ENCODE measurements around the gene CACNA2D3.

Gene CACNA2D3

DNA sequence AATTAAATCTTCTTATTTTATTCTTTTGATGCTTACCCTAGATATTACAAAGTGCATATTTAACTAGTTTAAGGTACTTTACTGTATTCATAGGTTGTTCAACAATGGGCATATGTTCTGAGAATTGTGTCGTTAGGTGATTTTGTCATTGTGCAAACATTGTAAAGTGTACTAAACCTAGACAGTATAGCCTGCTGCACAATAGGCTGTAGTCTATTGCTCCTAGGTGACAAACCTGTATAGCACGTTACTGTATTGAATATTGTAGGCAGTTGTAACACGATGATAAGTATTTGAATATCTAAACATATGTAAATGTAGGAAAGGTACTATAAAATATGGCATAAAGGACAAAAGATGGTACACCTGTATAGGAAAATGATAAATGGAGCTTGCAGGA lies 100.7 kb downstream of the CACNA2D3 start:
- no peak for DNase-seq

DNA sequence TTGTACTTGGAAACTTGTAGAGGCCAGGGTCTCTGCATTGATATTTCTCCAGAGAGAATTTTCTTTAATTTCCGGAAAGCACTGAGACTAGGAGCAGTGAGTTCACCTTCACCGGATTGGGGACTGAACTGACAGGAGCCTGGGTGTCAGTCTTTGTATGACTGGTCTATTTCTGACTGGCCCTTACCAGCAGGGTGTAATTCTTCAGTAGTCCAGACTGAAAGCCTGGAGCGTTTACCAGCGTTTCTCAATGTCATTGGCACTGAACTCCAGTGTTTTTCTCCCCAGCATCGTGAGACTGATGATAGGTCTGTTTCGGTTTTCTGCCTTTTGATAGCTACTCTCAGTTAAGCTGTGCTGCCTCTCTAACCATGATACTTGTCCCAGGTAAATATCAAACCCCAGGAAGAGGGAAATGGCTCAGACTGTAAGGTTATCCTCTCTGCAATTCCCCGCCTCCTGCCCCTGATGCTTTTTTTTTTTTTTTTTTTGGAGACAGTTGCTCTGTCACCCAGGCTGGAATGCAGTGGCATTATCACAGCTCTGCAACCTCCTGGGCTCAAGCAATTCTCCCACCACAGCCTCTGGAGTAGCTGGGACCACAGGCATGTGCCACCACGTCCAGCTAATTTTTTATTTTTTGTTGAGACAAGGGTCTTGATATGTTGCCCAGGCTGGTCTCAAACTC lies 103.6 kb downstream of the CACNA2D3 start:
- no peak for DNase-seq

DNA sequence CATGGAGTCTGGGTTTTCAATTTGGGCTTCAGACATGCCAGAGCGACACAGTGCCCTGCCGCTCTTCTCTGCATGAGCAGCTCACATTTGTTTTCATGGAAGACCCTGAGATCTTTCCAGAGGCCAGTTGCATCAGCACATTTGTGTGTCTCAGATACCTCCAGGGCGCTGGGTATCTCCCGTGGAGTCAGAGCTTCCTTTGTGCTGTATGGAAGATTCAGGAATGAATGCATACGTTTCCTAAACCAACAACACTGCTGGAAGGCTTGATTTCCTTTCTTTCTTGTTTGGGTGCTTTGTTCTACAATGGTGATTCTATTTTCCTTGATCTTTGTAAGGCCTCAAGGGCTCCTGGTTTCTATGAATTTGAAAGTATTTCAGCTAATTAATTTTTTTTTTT lies 106.5 kb downstream of the CACNA2D3 start:
- no peak for DNase-seq

DNA sequence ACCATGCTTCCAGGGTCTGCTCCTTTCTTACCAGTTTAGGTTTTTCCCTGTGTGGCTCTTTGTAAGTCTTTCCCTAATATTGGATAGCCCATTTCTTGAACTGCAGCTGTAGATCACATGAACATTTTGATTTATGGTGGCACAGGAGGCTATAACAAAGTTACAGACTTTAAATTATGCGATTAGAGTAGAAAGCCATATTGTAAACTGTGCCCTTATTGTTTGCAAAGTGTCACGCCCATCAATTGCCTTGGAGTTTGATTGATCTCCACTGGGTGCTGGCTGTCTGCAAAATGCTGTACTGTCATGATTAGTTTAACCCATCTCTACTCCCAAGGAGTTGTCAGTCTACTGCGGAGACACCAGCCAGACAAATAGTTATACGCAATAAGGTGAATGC lies 110.3 kb downstream of the CACNA2D3 start:
- DNase-seq: no peak

DNA sequence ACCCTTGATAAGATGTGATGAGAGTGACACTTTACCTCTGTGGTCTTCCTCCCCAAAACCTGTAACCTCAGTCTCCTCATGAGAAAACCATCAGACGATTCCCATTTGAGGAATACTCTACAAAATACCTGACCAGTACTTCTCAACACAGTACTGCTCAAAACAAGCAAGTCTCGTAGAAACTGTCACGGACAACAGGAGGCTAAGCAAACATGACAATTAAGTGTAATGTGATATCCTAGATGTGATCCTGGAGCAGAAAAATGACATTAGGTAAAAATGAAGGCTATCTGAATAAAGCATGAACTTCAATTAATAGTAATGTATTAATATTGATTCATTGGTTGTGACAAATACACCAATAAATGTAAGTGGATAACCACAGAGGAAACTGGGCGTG lies 113.6 kb downstream of the CACNA2D3 start:
- no peak for DNase-seq

DNA sequence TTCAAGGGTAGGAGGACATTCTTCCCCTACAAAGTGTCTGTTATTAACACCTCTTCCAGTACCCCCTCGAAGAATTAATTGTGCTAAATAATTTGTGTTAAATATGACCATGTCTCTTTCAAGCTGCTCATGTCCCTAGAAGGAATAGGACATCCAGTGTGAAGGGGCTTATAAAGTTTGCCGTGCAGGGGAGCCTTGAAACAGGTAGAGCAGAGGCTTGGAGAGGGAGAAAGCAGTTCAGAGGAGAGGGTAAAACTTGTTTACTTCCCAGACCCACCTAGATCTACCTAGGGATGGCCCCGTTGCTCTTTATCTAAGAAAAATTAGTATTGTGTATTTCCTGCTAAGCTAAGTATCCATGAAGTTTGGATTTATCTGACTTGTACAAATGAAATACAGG lies 114.8 kb downstream of the CACNA2D3 start:
- DNase-seq: no peak

DNA sequence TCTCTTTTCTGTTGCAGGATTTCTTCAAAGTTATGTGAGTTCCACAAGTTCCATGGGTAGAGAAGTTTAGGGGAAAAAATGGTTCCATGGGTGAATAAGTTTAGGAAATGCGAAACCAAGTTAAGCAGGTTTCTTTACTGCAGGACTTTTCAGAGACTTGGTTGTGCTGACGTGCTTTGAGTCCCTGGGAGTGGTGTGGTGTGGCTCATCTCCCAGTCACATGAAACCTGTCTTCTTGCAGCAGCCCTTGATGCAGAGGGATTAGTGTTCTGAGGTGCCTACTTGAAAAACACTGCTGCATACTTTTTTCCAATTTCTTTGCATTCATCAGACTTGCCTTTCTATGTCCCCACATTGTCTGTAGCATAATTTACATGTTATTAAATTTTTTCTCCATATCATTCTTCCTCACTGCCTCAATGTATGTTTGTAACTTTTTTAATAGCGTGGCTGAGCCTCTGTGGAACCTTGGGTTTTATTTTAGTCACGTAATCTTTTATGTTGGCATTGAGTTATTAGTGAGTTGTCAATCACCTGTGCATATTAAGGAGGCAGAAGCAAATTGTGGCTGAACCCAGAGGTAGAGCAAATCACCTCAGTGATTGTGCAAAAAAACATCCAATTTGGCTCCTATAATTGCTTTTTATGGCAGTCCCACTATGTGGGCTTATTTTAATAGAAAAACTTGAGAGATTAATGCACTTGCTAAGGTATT lies 115.6 kb downstream of the CACNA2D3 start:
- DNase-seq: no peak

DNA sequence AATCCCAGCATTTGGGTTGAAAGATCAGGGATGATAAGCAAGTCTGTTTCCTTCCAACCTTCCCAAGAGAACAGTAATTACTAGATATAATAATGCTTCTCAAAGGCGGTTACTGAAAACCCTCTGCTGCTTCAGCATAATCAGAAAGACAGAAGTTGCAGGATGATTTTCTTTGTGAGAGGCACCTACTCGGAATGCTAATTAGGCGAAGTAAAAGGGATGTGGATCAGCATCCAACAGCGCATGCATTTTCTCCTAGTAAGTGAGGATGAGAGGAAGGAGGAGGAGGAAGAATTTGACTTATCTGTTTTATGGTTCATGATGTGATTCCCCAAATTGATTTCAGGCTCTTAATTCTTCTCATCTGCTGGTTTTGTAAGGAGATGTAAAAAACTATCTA lies 118.0 kb downstream of the CACNA2D3 start:
- no peak for DNase-seq

DNA sequence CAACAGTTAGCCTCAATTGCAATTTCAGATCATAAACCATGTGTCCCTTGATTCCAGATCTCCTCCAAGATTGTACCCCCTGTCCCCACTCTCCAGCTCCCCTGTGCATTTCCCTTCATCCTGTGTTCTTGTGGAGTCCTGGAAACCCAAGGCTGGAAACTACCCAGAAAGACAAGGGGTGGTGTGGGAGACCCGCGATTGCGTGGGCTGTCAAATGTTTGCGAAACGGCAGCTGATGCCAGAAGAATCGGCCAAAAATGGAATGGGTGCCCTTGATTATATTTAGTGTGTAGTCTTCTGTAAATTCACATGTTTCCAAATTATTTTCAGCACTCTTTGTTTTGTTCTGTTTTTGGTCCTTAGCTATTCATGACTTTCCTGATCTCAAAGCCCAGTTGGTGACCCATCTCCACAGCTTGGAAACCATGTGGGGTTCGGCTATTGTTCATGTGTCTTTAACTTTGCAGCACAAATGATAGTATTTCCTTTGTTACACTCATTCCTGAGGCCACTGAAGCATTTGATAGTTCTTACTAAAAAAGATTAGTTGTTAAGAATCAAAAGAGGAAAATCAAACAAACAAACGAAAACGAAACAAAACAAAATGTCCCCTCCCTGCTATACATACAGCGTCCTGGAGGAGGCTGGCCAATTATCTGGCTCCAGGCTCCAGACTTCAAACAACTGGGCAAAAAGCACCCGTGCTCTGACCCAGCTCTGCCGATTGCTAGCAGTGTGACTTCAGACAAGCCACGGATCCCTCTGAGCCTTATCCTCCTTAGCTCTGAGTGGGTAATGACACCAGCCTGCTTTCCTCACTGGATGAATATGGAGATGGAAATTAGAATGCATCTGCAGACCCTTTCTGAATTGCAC lies 120.9 kb downstream of the CACNA2D3 start:
- no peak for DNase-seq

DNA sequence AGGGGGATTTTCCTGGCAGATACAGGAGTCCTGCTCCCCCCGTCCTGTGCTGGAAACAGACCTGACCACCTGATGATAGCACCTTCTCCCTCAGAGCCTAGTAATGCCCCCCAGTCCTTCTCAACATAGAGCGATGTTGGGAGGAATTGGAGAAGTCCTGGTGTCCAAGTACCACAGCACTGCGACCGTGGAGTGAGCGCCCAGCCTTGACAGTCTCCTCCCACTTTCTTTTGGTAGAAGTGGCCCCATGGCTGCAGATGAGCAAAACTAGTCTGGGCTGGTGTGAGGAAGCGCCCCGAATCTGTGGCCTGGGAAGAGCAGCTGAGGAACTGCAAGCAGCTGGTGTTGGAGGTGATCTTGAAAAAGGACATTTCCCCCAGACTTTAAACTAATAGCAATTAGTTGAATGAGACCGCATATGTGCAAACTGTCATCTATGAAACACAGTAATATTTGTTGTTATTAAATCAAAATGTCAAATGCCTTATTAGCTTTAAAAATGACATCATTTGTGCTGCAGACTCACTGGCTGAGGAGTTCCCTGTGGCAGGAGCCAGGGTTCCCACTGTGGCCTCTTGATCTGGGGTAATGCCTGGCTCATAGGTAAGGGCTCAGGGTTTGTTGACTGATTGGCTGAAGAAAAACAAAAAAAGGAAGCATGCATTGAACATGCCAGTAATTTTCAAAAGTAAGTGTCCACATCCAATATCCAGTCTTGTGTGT lies 121.8 kb downstream of the CACNA2D3 start:
- DNase-seq: no peak

DNA sequence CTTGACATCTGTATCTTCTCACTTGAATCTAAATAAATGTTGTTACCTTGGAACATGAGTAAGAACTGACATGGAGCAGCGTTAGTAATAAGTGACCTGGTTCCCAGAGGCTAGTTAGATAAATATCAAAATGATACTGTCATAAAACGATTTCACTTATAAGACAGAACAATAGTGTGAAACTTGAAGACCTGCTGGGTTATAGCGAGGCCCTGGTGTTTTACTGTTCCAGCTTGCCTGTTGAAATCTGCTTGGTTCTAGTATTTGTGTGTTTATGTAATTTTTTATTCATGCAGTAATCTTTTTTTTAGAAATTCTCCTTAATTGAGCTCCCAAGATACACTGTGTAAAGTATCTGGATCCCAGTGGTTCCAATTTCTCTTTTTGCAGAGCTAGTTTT lies 129.4 kb downstream of the CACNA2D3 start:
- DNase-seq: no peak

DNA sequence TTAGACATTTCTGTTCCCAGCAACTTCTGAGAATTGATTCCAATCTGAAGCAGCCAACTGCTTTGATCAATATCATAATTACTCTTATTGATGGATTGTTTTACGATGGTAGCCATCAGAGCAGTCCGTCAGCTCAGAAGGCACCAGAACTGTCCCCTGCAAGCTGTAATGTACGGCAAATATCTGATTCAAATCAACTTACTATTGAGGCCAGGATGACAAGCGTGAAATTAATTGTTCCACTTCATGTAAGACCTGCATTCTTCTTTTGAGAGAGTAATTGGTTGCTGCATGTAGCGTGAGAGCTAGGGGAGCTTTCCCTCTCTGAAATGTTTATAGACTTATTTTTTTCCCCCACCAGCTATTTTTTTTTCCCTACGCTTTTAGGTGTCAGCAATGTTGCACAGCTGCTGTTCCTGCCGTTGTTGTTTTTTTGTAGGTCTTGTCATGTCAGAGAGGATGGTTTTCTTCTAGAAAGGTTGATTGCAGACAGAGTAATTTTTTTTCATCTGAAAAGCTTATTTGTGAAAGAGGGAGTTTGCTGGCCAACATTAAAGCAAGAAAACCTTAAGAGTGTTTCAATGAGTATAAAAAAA lies 134.9 kb downstream of the CACNA2D3 start:
- DNase-seq: no peak

DNA sequence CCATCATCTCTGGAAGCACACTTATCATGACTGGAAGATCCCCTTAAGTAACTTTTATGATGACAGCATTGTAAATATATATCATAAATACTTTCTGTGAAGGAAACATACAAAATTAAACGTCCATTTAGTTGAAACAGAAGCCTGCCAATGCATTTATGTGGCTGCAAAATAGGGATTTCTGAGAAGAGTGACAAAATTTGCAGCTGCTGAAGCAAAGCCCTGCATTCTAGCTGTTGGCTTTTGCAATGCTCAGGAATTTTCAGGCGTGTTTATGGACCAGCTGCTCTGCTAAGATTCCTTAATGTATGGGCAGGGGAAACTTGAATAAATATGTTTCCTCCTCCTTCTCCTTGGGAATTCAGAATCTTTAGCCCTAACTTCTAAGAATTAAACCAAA lies 137.3 kb downstream of the CACNA2D3 start:
- DNase-seq: no peak

DNA sequence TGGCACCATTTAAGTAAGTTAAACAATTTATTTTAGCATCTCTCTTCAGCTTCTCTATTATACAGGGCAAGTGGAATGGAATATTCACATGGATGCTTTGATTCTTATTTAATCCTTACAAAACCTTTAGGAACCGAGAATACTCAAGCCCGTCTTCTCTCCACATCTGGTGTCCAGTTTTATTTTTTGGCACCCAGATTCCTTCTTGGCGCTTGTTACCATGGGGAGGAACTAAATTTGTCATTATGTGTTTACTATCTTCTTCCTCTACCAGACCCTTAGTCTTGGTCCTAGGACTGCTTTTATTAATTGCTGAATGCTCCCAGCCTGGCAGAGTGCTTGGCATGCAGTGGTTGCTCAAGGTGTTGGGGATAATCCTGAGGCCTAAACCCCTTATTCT lies 138.8 kb downstream of the CACNA2D3 start:
- no peak for DNase-seq

DNA sequence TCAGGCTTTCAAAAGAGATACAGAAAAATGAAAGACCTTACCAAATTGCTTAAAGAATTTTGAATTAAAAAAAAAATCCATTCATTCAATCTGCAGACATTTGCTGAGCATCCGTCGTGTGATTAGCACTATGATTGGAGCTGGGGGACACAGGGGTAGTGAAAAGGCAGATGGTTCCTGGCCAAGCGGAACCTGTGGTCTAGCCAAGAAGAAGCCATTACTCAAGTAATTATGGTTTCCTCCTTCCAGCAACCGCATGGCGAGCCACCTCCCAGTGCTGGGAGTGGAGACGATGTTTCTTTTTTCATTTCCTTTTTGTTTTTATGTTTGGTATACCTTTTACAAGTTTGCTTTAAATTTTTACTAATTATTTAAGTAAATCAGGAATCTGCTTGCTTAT lies 140.2 kb downstream of the CACNA2D3 start:
- DNase-seq: no peak

DNA sequence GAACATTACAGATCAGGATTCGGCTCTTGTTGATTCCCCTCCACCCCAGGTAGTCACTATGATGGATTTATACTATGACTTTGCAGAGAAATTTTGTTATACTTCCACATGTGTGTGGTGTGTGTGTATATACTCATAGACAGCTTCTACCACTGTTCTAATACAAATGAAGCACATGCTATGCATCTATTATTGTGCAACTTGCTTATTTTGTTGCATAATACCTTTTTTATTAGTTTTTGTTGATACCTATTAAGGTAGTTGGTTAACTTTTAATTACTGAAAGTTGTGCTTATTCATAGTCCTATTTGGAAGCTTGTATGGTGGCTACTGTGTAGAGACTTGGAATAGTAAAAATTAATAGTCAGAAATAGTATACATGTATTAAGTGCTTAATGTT lies 140.6 kb downstream of the CACNA2D3 start:
- no peak for DNase-seq

DNA sequence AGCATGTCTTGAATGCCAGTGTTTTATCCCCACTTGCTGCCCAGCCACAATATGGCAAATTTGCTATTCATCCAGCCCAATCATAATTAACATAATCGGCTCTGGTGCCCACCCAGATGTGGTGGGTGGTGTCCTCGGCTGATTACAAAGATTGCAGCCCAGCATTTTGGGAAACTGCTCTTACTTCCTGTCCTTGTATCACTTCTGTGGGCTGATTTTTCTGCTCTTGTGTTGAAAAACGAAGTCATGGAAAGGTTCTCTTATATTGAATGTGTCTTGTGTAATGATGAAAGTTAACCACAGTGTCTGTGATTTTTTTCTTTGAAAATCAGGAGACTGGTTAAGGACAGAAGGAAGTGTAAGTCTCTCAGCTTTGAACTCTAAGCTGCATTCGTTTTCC lies 141.7 kb downstream of the CACNA2D3 start:
- no peak for DNase-seq

DNA sequence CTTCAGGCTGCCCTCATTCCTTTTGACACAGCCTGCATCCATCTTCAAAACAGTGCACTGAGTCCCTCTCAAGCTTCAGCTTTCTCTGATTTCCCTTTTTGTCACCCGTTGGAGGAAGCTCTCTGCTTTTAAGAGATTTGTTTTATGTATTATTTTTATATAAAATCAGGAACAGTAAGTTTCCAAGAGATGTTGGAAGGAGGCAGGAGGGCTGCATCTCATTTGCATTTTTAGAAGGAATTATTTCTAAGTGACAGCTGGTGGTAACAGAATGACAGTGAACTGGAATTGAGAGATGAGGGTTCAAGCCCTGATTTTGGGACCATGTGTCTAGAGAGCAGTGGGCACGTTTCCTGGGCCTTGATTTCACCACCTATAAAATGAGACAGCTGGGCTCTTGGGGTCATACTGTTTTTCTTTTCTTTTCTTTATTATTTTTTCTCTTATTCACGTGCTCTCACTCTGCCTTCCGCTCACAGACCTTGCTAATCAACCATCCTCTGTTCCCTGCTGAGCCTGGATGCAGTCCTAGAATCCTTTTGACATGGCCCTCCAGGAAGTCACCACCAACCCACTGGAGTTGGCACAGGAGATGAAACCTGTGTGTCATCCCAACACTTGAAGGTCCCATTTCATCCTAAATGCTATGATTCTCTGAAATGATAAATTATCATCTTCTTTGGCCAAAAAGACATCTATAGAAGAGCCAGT lies 148.6 kb downstream of the CACNA2D3 start:
- peak; percentile 70 for DNase-seq

DNA sequence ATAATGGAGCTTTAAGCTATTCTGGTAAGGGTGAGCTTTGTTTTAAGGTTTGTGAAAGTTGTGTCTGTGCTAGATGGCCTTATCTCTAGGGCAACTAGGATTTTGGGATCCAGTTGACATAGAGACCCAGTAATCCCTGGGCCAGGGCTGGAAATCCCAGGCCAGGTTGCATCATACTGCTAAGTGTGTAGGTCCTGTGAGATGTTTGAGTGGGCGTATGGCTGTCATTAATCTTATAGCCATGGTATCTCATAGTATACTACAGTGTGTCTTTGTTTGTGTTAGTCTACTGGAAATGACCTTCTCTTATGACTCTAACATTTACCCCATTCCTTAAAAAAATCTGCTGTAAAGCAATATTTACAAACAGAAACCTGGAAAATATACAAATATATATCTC lies 151.4 kb downstream of the CACNA2D3 start:
- DNase-seq: no peak

DNA sequence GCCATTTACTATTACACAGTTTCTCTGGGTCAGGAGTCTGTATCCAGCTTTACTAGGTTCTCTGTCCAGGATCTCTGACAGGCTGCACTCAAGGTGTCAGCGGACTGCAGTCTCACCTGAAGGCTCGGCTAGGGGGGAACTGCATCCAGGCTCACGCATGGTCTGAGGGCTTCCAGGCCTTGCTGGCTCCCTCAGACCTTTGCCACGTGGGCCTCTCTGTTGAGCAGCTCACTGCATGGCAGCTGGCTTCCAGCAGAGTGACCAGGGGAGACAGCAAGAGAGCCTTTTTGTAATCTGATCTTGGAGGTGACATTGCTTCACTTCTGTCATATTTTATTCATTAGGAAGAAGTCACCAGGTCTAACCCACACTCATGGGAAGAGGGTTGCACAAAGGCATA lies 152.3 kb downstream of the CACNA2D3 start:
- DNase-seq: no peak

DNA sequence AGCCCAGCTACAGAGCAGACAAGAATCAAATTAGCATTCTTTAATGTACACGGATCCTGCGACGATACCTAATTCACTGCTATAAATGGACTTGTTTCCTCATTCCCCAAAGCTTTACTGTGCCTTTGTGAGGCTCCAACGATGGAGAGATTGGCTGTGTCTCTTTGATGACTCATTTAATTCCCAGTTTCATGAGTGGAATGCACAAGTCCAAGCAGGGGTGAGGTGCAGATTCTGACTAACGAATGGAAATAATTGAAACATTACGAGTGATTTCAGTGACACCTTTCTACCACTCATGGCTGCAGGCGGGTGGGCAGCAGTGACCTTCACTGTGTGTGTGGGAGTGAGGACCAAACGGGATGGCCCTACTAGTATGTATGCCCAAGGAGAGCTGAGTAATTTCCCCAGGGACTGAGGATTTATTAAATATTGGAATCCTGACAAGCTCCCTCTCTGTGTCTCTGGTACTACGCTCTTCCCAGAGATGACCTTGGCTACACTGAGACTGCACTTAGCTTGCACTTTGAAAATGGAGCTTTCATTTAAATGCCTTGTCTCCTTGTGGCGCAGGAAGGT lies 156.7 kb downstream of the CACNA2D3 start:
- DNase-seq: no peak

DNA sequence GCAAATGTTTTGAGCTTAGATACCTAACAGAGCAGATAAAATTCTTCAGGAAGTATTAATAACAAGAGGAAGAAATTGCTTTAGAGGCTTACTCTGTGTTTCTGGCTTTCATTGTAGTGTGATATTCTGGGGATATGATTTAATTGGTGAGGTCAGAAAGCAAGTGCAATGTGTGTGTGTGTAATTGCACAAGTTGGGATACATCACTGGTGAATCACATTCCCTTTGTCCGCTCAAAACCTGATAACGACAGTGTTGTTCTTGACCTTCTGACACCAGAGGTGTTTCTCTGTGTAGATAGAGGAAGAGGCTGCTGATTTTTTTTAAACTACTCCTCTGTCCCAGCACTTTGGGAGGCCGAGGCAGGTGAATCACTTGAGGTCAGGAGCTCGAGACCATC lies 161.1 kb downstream of the CACNA2D3 start:
- no peak for DNase-seq
